H1 (cell line): ENCODE data around the gene YIPF5.

ENCODE experiments used
- ATF2 ChIP-seq: IDR thresholded peaks from 2 replicates; pipeline ENCODE4 v1.6.1; 2012; ENCODE audit warnings: low read length, inconsistent platforms
- POLR2AphosphoS5 ChIP-seq: IDR thresholded peaks from 2 replicates; pipeline ENCODE4 v1.6.1; 2011; ENCODE audit warnings: low read depth, low read length
- RAD21 ChIP-seq, 2 experiments: IDR thresholded peaks in 1 of 2; conservative IDR thresholded peaks in 1 of 2; 2 replicates each; pipeline ENCODE4 v1.6.1; 2011; ENCODE audit warnings: low read depth in 2 of 2, low read length in 2 of 2, improper control_type of control experiment in 1 of 2, inconsistent platforms in 1 of 2, mild to moderate bottlenecking in 1 of 2, moderate library complexity in 1 of 2
- RXRA ChIP-seq: IDR thresholded peaks from 2 replicates; pipeline ENCODE4 v1.6.1; 2011; ENCODE audit warnings: low read depth, mild to moderate bottlenecking, low read length, moderate library complexity; ENCODE audit not compliant: insufficient read depth
- TAF7 ChIP-seq: optimal IDR thresholded peaks from 2 replicates; pipeline ENCODE3; 2011; ENCODE audit warnings: low read depth, mild to moderate bottlenecking, inconsistent platforms, low read length, moderate library complexity, borderline replicate concordance
- TEAD4 ChIP-seq: IDR thresholded peaks from 2 replicates; pipeline ENCODE4 v1.6.1; 2012; ENCODE audit warnings: low read depth, low read length, inconsistent platforms, mixed read lengths
- TF ChIP-seq, protein P1 (sequence below), 3 experiments: IDR thresholded peaks; 1 replicate in 2 of 3; 2 replicates in 1 of 3; pipeline versions ENCODE4 v1.5.1 to v1.6.1; 2011; ENCODE audit warnings: low read length in 3 of 3, mild to moderate bottlenecking in 3 of 3, inconsistent platforms in 2 of 3, low read depth in 1 of 3, moderate library complexity in 1 of 3; ENCODE audit not compliant: insufficient read depth in 1 of 3; ENCODE audit errors: control extremely low read depth in 1 of 3

GRCh38 chr5:144201588-144201987 lies 31.1 kb upstream of the YIPF5 start:
- TF ChIP-seq TEAD4 (no peak), RXRA (no peak), POLR2AphosphoS5 (no peak), ATF2 (no peak), RAD21 (IDR thresholded peaks at IDR 0.05 in 1 of 2, conservative IDR thresholded peaks at IDR 0.05 in 1 of 2; ENCODE audit: low read depth in 2 of 2, low read length in 2 of 2) (no peak), TAF7 (no peak)
- TF ChIP-seq, protein P1, sequence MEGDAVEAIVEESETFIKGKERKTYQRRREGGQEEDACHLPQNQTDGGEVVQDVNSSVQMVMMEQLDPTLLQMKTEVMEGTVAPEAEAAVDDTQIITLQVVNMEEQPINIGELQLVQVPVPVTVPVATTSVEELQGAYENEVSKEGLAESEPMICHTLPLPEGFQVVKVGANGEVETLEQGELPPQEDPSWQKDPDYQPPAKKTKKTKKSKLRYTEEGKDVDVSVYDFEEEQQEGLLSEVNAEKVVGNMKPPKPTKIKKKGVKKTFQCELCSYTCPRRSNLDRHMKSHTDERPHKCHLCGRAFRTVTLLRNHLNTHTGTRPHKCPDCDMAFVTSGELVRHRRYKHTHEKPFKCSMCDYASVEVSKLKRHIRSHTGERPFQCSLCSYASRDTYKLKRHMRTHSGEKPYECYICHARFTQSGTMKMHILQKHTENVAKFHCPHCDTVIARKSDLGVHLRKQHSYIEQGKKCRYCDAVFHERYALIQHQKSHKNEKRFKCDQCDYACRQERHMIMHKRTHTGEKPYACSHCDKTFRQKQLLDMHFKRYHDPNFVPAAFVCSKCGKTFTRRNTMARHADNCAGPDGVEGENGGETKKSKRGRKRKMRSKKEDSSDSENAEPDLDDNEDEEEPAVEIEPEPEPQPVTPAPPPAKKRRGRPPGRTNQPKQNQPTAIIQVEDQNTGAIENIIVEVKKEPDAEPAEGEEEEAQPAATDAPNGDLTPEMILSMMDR (IDR thresholded peaks at IDR 0.05; ENCODE audit: control extremely low read depth in 1 of 3, insufficient read depth in 1 of 3, low read depth in 1 of 3, low read length in 3 of 3) = no peak
